IMR-90 (cell line): ENCODE measurements around the gene ARHGEF26. TPM values are rescaled to one million over a fixed set of nuclear protein-coding genes. Genes with fewer than 3 reads are reported as not detected.

Experiments used
- ATAC-seq: fragments of 200-7000 bp; cut with Tn5 transposase; 2 replicates; pipeline ENCODE4 v1.9.1; 2020; ENCODE audit warnings: low read depth, mild to moderate bottlenecking, moderate library complexity
- BruUV-seq: library from RNA; stranded (reverse); fragments of 400-500 nt; replicated peaks from 2 replicates; lab custom pipeline; 2021; lab: Mats Ljungman, UMichigan
- CTCF ChIA-PET: fragments of 300-600 bp; formaldehyde crosslinking; extraction: SDS; loops from one replicate; lab custom pipeline; 2021; ENCODE audit warnings: antibody characterized with exemption; lab: Yijun Ruan, JAX
- POLR2A ChIA-PET: fragments of 300-600 bp; sonication (Branson Sonifier 250); formaldehyde crosslinking; loops from one replicate; lab custom pipeline; 2022; ENCODE audit warnings: antibody characterized with exemption; ENCODE audit not compliant: unreplicated experiment; lab: Charles Lee
- DNase-seq: peaks from one replicate; pipeline ENCODE4 v3.0.0; 2013
- H2AFZ ChIP-seq: replicated peaks from 2 replicates; pipeline ENCODE3; 2013; ENCODE audit warnings: low read length, mild to moderate bottlenecking; ENCODE audit not compliant: poor library complexity
- H2AK5ac ChIP-seq: 2 replicates; pipeline ENCODE4 v1.6.1; 2013; ENCODE audit warnings: low read depth, low read length, inconsistent platforms
- H2AK9ac ChIP-seq: replicated peaks from 2 replicates; pipeline ENCODE3; 2013; ENCODE audit warnings: mild to moderate bottlenecking, low read depth, low read length, moderate library complexity; ENCODE audit not compliant: poor library complexity
- H2BK120ac ChIP-seq: 2 replicates; pipeline ENCODE4 v1.6.1; 2013; ENCODE audit warnings: low read depth, low read length, inconsistent platforms
- H2BK15ac ChIP-seq: 3 replicates; pipeline ENCODE4 v1.6.1; 2013; ENCODE audit warnings: low read depth, low read length, inconsistent platforms
- H2BK20ac ChIP-seq: 2 replicates; pipeline ENCODE4 v1.6.1; 2013; ENCODE audit warnings: low read depth, mild to moderate bottlenecking, inconsistent platforms, low read length, moderate library complexity
- H2BK5ac ChIP-seq: 2 replicates; pipeline ENCODE4 v1.6.1; 2013; ENCODE audit warnings: mild to moderate bottlenecking, low read depth, low read length, inconsistent platforms; ENCODE audit not compliant: poor library complexity, severe bottlenecking
- H3K14ac ChIP-seq: replicated peaks from 2 replicates; pipeline ENCODE4 v1.6.1; 2013; ENCODE audit warnings: low read depth, low read length, inconsistent platforms
- H3K18ac ChIP-seq: 2 replicates; pipeline ENCODE4 v1.6.1; 2013; ENCODE audit warnings: low read depth, low read length, control low read depth
- H3K23ac ChIP-seq: 2 replicates; pipeline ENCODE4 v1.6.1; 2013; ENCODE audit warnings: low read depth, low read length, inconsistent platforms
- H3K27ac ChIP-seq: 2 replicates; pipeline ENCODE4 v1.5.1; 2013; ENCODE audit warnings: mild to moderate bottlenecking, control low read depth, low read length; ENCODE audit not compliant: insufficient read depth
- H3K27me3 ChIP-seq: 2 replicates; pipeline ENCODE4 v1.6.1; 2013; ENCODE audit warnings: low read length; ENCODE audit not compliant: control insufficient read depth, insufficient read depth
- H3K36me3 ChIP-seq: 2 replicates; pipeline ENCODE4 v1.6.1; 2013; ENCODE audit warnings: low read length, mixed read lengths; ENCODE audit not compliant: control insufficient read depth, insufficient read depth
- H3K4ac ChIP-seq: 2 replicates; pipeline ENCODE4 v1.6.1; 2013; ENCODE audit warnings: low read depth, low read length, inconsistent platforms
- H3K4me1 ChIP-seq: 2 replicates; pipeline ENCODE4 v1.6.1; 2013; ENCODE audit warnings: low read length, mixed read lengths; ENCODE audit not compliant: control insufficient read depth, insufficient read depth
- H3K4me2 ChIP-seq: 2 replicates; pipeline ENCODE4 v1.6.1; 2013; ENCODE audit warnings: low read depth, mild to moderate bottlenecking, control low read depth, low read length, moderate library complexity
- H3K4me3 ChIP-seq: 2 replicates; pipeline ENCODE4 v1.5.1; 2013; ENCODE audit warnings: low read depth, mild to moderate bottlenecking, control low read depth, low read length, moderate library complexity; ENCODE audit not compliant: insufficient read depth
- H3K56ac ChIP-seq: 2 replicates; pipeline ENCODE4 v1.6.1; 2013; ENCODE audit warnings: low read length, inconsistent platforms; ENCODE audit not compliant: insufficient read depth; ENCODE audit errors: extremely low read depth
- H3K79me1 ChIP-seq, 2 experiments: 2 replicates each; pipeline ENCODE4 v1.6.1; 2013; ENCODE audit warnings: low read length in 2 of 2, inconsistent platforms in 1 of 2, low read depth in 1 of 2
- H3K9ac ChIP-seq: 2 replicates; pipeline ENCODE4 v1.6.1; 2013; ENCODE audit warnings: low read depth, low read length, control low read depth
- H3K9me1 ChIP-seq: 2 replicates; pipeline ENCODE4 v1.6.1; 2013; ENCODE audit warnings: low read length, inconsistent platforms; ENCODE audit not compliant: insufficient read depth
- H3K9me3 ChIP-seq: 2 replicates; pipeline ENCODE4 v1.6.1; 2013; ENCODE audit warnings: low read length; ENCODE audit not compliant: control insufficient read depth, insufficient read depth
- H4K20me1 ChIP-seq: 2 replicates; pipeline ENCODE4 v1.6.1; 2013; ENCODE audit warnings: low read length, inconsistent platforms; ENCODE audit not compliant: insufficient read depth
- H4K5ac ChIP-seq: 2 replicates; pipeline ENCODE4 v1.6.1; 2013; ENCODE audit warnings: mild to moderate bottlenecking, low read depth, low read length, control low read depth
- H4K8ac ChIP-seq, 2 experiments: 2 replicates each; pipeline ENCODE4 v1.6.1; 2013; ENCODE audit warnings: low read depth in 2 of 2, low read length in 2 of 2, control low read depth in 1 of 2, inconsistent platforms in 1 of 2
- H4K91ac ChIP-seq: 2 replicates; pipeline ENCODE4 v1.6.1; 2013; ENCODE audit warnings: low read depth, low read length, inconsistent platforms; ENCODE audit not compliant: insufficient read depth
- BHLHE40 ChIP-seq: fragments of 150-350 bp; IDR thresholded peaks from 2 replicates; pipeline ENCODE4 v1.6.1; 2016; ENCODE audit warnings: mild to moderate bottlenecking, low read depth, low read length
- CEBPB ChIP-seq: IDR thresholded peaks from 2 replicates; pipeline ENCODE4 v1.6.1; 2012; ENCODE audit warnings: low read depth, low read length, improper control_type of control experiment
- CHD1 ChIP-seq: IDR thresholded peaks from 2 replicates; pipeline ENCODE4 v1.6.1; 2012; ENCODE audit warnings: low read depth, low read length, improper control_type of control experiment
- FOS ChIP-seq: fragments of 150-350 bp; IDR thresholded peaks from 2 replicates; pipeline ENCODE4 v1.6.1; 2016; ENCODE audit warnings: low read depth, low read length
- MAFK ChIP-seq: IDR thresholded peaks from 2 replicates; pipeline ENCODE4 v1.6.1; 2012; ENCODE audit warnings: low read depth, low read length, improper control_type of control experiment
- MAZ ChIP-seq: IDR thresholded peaks from 2 replicates; pipeline ENCODE4 v1.6.1; 2012; ENCODE audit warnings: low read depth, mild to moderate bottlenecking, low read length, improper control_type of control experiment, moderate library complexity, borderline replicate concordance
- MXI1 ChIP-seq: IDR thresholded peaks from 2 replicates; pipeline ENCODE4 v1.6.1; 2012; ENCODE audit warnings: low read depth, mild to moderate bottlenecking, low read length, moderate library complexity, borderline replicate concordance
- NFE2L2 ChIP-seq: fragments of 150-350 bp; IDR thresholded peaks from 2 replicates; pipeline ENCODE4 v1.6.1; 2016; ENCODE audit warnings: low read depth, mild to moderate bottlenecking, low read length
- POLR2A ChIP-seq: IDR thresholded peaks from 2 replicates; pipeline ENCODE4 v1.6.1; 2012; ENCODE audit warnings: mild to moderate bottlenecking, low read depth, low read length
- RAD21 ChIP-seq: IDR thresholded peaks from 2 replicates; pipeline ENCODE4 v1.6.1; 2012; ENCODE audit warnings: low read length, improper control_type of control experiment
- RCOR1 ChIP-seq: IDR thresholded peaks from 2 replicates; pipeline ENCODE4 v1.6.1; 2012; ENCODE audit warnings: mild to moderate bottlenecking, low read length, improper control_type of control experiment; ENCODE audit not compliant: insufficient replicate concordance
- RFX5 ChIP-seq: IDR thresholded peaks from 2 replicates; pipeline ENCODE4 v1.8.0; 2012; ENCODE audit warnings: low read depth, mild to moderate bottlenecking, low read length, moderate library complexity
- SMC3 ChIP-seq: fragments of 150-350 bp; IDR thresholded peaks from 2 replicates; pipeline ENCODE4 v1.6.1; 2016; ENCODE audit warnings: low read depth, mild to moderate bottlenecking, antibody characterized with exemption, low read length, moderate library complexity
- WGBS, 2 experiments: methylation state at CpG; one replicate each; pipeline versions ENCODE4 v1.1.5 to v1.1.7; 2013; ENCODE audit warnings: missing lambda C conversion rate in 2 of 2; ENCODE audit not compliant: insufficient read length in 1 of 2; ENCODE audit errors: extremely low coverage in 2 of 2; 5-methylcytosine and 5-hydroxymethylcytosine counted together
- dilution Hi-C: fragments of 300-500 bp; cut with HindIII; formaldehyde crosslinking; loops from one replicate; pipeline ENCODE4 v1.14.3; 2018; ENCODE audit warnings: low sequenced_read_pairs; ENCODE audit not compliant: unreplicated experiment
- in situ Hi-C: fragments of 300-500 bp; cut with MboI; formaldehyde crosslinking; loops from 3 replicates; pipeline ENCODE4 v1.14.3; 2019; ENCODE audit warnings: low sequenced_read_pairs, inconsistent platforms, mixed read lengths
- intact Hi-C: fragments of 100-400 bp; cut with micrococcal nuclease; formaldehyde crosslinking; loops from 2 replicates; pipeline ENCODE4 v1.10.0; 2022
- polyA plus RNA-seq, 3 experiments: library from polyadenylated mRNA; depleted of rRNA; stranded (reverse); fragments of >200 nt; gene quantifications; 2 replicates each; pipeline ENCODE4 v1.2.3, GENCODE V29; 2012; ENCODE audit warnings: low replicate concordance in 1 of 3
- total RNA-seq: library from RNA; depleted of rRNA; stranded (reverse); fragments of >200 nt; gene quantifications from 2 replicates; pipeline ENCODE4 v1.2.3, GENCODE V29; 2012
- TF ChIP-seq, protein P1 (sequence below): fragments of 150-350 bp; IDR thresholded peaks from 2 replicates; pipeline ENCODE4 v1.6.1; 2016; ENCODE audit warnings: low read depth, mild to moderate bottlenecking, low read length, moderate library complexity, borderline replicate concordance
- TF ChIP-seq, protein P2 (sequence below): conservative IDR thresholded peaks from 2 replicates; pipeline ENCODE4 v1.5.1; 2012; ENCODE audit warnings: mild to moderate bottlenecking, low read depth, low read length, improper control_type of control experiment
- TF ChIP-seq, protein P3 (sequence below): fragments of 150-350 bp; IDR thresholded peaks from 2 replicates; pipeline ENCODE4 v1.6.1; 2017; ENCODE audit warnings: mild to moderate bottlenecking, antibody characterized with exemption, low read length, low read depth

Gene ARHGEF26
- total and polyA plus RNA-seq, 2 of the 4 experiments (the other 2 are of a cell fraction) = 2.0 to 2.3 TPM

DNA sequence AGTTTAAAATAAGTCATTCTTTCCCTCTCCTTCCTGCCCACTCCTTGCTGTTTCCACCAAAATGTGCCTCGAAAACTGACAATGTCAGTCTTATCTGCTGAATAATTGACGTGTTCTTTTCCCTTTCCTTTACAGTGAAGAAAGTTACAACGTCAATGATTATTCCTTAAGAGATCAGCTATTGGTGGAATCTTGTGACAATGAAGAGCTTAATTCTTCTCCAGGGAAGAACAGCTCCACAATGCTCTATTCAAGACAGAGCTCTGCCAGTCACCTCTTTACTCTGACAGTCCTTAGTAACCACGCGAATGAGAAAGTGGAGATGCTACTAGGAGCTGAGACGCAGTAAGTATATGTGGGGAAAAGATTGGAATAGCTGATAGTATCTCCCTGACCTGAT lies 119.0 kb downstream of the ARHGEF26 start:
- intact Hi-C loops = no loop called here
- POLR2A ChIA-PET = no interaction called here

More for the DNA sequence above, 119.0 kb downstream of the ARHGEF26 start:
- Histone ChIP-seq H3K4me1 (peaks cover 3% of the 10 kb centered on the region; the same call in 1 of the 2 replicates), H4K20me1 (no peaks in the 10 kb centered on the region), H3K23ac (no peak overlapping the region), H3K27me3 (no peaks in the 10 kb centered on the region), H2BK5ac (no peak overlapping the region), H2BK120ac (no peak overlapping the region), H3K4me3 (no peak overlapping the region), H2BK15ac (no peak overlapping the region), H3K4ac (no peak overlapping the region), H4K5ac (no peak overlapping the region), H2BK20ac (no peak overlapping the region), H3K18ac (no peak overlapping the region), H3K14ac (no peak overlapping the region), H3K27ac (no peak overlapping the region), H2AK9ac (no peak overlapping the region), H3K36me3 (no peaks in the 10 kb centered on the region), H2AFZ (no peak overlapping the region), H3K9me3 (no peaks in the 10 kb centered on the region), H2AK5ac (no peak overlapping the region), H3K9ac (no peak overlapping the region), H3K9me1 (peaks cover 4% of the 10 kb centered on the region; the same call in 1 of the 2 replicates), H4K8ac (no peak overlapping the region), H3K56ac (no peak overlapping the region), H4K91ac (no peak overlapping the region), H3K79me1 (no peaks in the 10 kb centered on the region), H3K4me2 (no peak overlapping the region)
- in situ Hi-C loops = loop anchor here (25.0 kb wide), 1 partner anchor 1228 kb away; no protein-coding TSS in a partner anchor
- TF ChIP-seq NFE2L2 (no peak), POLR2A (no peak), MAZ (no peak), CEBPB (no peak), RFX5 (no peak), CHD1 (no peak), MXI1 (no peak), BHLHE40 (no peak), RCOR1 (no peak), SMC3 (no peak), RAD21 (no peak), MAFK (no peak), FOS (no peak)
- TF ChIP-seq, protein P1, sequence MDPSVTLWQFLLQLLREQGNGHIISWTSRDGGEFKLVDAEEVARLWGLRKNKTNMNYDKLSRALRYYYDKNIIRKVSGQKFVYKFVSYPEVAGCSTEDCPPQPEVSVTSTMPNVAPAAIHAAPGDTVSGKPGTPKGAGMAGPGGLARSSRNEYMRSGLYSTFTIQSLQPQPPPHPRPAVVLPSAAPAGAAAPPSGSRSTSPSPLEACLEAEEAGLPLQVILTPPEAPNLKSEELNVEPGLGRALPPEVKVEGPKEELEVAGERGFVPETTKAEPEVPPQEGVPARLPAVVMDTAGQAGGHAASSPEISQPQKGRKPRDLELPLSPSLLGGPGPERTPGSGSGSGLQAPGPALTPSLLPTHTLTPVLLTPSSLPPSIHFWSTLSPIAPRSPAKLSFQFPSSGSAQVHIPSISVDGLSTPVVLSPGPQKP = no peak
- TF ChIP-seq, protein P2, sequence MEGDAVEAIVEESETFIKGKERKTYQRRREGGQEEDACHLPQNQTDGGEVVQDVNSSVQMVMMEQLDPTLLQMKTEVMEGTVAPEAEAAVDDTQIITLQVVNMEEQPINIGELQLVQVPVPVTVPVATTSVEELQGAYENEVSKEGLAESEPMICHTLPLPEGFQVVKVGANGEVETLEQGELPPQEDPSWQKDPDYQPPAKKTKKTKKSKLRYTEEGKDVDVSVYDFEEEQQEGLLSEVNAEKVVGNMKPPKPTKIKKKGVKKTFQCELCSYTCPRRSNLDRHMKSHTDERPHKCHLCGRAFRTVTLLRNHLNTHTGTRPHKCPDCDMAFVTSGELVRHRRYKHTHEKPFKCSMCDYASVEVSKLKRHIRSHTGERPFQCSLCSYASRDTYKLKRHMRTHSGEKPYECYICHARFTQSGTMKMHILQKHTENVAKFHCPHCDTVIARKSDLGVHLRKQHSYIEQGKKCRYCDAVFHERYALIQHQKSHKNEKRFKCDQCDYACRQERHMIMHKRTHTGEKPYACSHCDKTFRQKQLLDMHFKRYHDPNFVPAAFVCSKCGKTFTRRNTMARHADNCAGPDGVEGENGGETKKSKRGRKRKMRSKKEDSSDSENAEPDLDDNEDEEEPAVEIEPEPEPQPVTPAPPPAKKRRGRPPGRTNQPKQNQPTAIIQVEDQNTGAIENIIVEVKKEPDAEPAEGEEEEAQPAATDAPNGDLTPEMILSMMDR = no peak
- TF ChIP-seq, protein P3, sequence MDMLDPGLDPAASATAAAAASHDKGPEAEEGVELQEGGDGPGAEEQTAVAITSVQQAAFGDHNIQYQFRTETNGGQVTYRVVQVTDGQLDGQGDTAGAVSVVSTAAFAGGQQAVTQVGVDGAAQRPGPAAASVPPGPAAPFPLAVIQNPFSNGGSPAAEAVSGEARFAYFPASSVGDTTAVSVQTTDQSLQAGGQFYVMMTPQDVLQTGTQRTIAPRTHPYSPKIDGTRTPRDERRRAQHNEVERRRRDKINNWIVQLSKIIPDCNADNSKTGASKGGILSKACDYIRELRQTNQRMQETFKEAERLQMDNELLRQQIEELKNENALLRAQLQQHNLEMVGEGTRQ = no peak
- BruUV-seq = no TSS peak
- dilution Hi-C loops = no loop called here
- ATAC-seq = no peak
- CTCF ChIA-PET = interaction anchor here (1.1 kb wide), 1 partner anchor 10 kb away, joined by 3 read pairs; no protein-coding TSS in a partner anchor
- no CpG with 5 or more reads among the region's 6 CpGs for WGBS, 2 experiments
- no peak for DNase-seq
